GM12873 (cell line): Measurements from ENCODE around the gene ZCCHC24.

Source experiments
- TF ChIP-seq, protein P1 (sequence below): IDR thresholded peaks from 2 replicates; pipeline ENCODE4 v1.5.1; 2012; ENCODE audit warnings: low read depth, mild to moderate bottlenecking, moderate library complexity, low read length, control low read depth; ENCODE audit not compliant: insufficient read depth; ENCODE audit errors: missing control alignments

The ZCCHC24 gene

DNA sequence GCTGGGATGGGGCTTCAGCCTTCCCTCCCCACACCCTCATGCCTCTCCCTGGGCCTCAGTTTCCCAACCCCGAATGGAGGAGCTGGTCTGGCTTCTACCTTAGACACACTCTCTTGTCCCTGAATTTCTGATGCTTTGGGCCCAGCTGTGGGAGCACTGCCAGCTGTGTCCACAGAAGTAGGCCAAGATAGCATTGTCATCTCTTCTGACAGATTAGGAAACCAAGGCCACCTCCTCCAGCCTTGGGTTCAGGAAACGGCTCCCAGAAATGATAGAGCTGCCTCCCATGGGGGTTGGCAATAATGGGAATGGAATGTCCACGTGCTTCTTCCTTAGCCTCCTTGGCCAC lies 96.8 kb downstream of the ZCCHC24 start:
- TF ChIP-seq, protein P1, sequence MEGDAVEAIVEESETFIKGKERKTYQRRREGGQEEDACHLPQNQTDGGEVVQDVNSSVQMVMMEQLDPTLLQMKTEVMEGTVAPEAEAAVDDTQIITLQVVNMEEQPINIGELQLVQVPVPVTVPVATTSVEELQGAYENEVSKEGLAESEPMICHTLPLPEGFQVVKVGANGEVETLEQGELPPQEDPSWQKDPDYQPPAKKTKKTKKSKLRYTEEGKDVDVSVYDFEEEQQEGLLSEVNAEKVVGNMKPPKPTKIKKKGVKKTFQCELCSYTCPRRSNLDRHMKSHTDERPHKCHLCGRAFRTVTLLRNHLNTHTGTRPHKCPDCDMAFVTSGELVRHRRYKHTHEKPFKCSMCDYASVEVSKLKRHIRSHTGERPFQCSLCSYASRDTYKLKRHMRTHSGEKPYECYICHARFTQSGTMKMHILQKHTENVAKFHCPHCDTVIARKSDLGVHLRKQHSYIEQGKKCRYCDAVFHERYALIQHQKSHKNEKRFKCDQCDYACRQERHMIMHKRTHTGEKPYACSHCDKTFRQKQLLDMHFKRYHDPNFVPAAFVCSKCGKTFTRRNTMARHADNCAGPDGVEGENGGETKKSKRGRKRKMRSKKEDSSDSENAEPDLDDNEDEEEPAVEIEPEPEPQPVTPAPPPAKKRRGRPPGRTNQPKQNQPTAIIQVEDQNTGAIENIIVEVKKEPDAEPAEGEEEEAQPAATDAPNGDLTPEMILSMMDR = no peak

DNA sequence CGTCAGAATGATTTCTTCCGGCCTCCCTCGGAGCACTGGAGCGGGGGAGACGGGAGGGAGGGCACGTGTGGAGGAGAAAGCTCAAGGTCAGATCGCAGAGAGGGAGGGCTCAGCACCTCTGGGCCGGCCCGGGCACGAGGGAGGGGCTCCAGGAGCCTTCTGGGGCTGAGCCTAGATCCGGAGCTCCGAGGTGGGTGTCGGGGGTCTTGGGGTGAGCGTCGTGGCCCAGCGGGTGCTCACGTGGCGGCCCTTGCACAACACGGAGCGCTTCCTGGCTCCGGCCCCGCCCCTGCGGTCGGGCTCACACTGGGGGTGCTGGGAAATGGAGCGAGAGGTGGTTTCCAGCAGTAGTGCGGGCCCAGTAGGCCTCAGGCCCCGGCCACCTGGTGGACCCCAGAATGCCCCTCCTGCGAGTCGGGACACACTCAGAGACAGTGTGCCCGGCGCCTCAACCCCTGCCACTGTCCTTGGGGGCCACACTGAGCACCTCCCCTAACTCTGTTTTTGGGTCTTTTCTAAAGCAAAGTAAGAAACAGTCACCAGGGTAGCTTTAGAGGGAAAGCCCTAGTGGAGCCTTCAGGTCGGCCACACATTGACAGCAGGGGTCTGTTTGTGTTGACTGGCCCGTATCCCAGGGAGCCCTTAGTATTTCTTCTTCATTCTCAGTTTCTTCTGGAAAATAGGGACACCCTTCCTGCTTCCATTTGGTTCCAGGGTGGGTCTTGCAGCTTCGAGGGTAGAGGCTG lies 97.4 kb downstream of the ZCCHC24 start:
- TF ChIP-seq, protein P1 = no peak

DNA sequence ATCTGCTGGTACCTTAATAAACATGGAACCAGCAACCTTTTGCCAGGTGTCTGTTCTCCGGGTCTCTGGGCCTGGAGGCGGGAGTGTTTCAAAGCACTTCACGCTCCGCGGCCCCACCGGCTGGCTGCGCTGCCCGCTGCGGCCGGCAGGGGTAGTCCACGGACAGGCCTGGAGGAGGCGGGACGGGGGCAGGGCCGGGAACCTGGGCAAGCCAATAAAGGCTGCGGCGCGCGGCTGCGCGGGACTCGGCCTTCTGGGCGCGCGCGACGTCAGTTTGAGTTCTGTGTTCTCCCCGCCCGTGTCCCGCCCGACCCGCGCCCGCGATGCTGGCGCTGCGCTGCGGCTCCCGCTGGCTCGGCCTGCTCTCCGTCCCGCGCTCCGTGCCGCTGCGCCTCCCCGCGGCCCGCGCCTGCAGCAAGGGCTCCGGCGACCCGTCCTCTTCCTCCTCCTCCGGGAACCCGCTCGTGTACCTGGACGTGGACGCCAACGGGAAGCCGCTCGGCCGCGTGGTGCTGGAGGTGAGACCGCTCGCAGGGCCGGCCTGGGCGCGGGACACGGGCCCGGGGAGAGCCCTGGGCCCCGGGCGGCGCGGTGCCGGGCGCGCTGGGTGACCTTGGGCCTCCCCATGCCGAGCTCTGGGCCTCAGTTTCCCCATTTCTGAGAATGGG lies 98.1 kb downstream of the ZCCHC24 start, which contains the start of gene PPIF:
TSS of gene PPIF (plus strand) at position 244 of the 668 bp plus-strand sequence. CDS start at position 324, 80 bp downstream.
- TF ChIP-seq, protein P1 = peak; percentile 86

DNA sequence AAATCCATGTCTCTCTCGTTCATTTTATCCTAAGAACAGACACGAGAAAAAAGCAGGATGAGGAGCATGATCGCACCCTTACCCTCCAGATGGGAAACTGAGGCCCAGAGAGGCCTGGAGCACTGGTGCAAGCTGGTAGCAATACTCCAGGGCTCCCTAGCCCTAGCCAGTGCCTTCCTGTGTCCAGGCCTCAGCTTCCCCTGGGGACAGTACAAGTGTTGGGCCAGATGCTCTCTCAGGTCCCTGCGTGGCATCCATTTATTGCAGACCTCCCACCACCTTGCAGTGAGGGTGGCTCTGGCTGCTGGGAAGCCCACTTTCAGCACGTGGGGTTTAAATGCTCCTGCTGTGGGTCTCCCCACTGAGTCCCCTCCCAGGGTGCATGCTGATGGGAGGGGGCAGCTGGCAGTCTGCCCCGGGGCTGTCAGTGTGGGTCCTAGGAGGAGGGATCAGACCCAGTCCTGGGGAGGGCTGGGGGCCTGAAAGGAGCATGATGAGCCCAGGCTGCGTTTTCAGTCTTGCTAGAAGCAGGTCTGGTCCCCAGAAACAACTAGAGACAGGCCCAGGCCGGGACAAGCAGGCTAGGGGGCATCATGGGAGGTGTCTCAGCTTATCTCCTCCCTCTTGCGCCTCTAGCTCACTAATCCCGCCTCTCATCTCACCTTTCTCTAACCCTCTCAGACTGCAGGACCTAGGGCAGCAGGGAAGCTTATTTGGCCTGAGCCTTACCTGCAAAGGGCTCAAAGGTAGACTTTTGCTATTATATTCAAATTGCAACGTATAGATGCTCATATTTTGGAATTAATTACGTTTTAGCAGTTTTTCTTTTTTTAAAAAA lies 98.8 kb downstream of the ZCCHC24 start:
- TF ChIP-seq, protein P1 = no peak

DNA sequence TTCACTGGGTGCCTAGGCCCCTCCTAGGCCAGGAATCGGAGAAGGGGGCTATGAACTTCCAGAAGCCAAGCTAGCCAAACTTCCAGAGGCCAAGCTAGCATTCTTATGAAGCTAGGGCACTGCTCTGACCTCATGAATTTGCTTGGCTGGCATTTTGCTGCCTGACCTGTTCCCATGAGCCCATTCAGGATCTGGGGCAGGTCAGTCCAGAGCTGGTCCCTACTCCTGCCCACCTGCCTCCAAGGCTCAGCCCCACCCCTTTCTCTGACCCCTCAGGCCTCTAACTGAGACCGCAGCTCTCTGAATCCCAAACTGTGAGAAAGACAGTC lies 99.4 kb downstream of the ZCCHC24 start:
- TF ChIP-seq, protein P1 = no peak

DNA sequence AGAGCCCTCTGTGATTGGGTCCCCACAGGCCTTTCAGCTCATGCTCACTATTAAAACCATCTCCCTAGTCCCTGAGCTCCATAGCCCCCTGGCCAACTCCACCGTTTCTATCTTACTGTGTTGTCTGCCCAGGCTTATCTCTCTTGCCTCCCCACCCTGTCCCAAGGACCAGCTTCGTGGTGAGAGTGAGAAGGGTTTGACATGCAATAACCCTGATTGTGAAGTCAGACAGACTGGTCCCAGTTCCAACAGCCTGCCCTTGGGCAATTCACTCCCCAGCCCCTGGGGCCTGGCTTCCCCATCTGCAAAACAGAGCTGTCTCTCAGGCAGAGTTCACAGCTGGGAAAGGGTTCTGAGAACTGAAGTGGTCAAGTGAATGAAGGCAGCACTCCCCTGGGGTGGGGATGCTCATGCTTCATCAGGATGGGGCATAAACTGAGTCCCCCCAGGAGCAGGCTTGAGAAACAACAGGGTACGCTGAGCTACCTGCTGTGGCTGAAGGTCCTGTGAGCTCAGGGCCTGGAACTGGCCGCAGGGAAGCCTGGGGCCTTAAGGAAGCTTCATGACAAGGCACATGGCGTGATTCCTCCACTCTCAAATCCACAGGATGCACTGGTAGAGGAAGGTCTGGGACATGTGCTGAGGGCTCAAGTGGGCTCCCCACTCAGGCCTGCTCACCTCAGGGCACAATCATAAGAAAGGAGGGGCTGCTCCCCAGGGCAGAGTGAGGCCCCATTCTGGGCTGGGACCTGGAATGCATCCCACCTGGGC lies 100.0 kb downstream of the ZCCHC24 start:
- TF ChIP-seq, protein P1 = no peak
